Ureter (tissue), 1 donor: Measurements from ENCODE around the gene GOLGB1. TPM values are rescaled to one million over a fixed set of nuclear protein-coding genes. Genes with fewer than 3 reads are reported as not detected.
"Not testable (repeated sequence)": the region's sequence is repeated elsewhere in the genome, so short reads cannot be mapped to it uniquely, and the experiment has no call there.

Source experiments
- DNase-seq: peaks from one replicate; pipeline ENCODE4 v3.0.0-alpha.2; 2020; ENCODE audit warnings: low spot score
- total RNA-seq: library from RNA; stranded (reverse); gene quantifications from one replicate; pipeline ENCODE4 v1.2.4, GENCODE V29; 2023
- donor health status: DM: yes; HTN: yes; CAD: no.

GOLGB1 gene, protein sequence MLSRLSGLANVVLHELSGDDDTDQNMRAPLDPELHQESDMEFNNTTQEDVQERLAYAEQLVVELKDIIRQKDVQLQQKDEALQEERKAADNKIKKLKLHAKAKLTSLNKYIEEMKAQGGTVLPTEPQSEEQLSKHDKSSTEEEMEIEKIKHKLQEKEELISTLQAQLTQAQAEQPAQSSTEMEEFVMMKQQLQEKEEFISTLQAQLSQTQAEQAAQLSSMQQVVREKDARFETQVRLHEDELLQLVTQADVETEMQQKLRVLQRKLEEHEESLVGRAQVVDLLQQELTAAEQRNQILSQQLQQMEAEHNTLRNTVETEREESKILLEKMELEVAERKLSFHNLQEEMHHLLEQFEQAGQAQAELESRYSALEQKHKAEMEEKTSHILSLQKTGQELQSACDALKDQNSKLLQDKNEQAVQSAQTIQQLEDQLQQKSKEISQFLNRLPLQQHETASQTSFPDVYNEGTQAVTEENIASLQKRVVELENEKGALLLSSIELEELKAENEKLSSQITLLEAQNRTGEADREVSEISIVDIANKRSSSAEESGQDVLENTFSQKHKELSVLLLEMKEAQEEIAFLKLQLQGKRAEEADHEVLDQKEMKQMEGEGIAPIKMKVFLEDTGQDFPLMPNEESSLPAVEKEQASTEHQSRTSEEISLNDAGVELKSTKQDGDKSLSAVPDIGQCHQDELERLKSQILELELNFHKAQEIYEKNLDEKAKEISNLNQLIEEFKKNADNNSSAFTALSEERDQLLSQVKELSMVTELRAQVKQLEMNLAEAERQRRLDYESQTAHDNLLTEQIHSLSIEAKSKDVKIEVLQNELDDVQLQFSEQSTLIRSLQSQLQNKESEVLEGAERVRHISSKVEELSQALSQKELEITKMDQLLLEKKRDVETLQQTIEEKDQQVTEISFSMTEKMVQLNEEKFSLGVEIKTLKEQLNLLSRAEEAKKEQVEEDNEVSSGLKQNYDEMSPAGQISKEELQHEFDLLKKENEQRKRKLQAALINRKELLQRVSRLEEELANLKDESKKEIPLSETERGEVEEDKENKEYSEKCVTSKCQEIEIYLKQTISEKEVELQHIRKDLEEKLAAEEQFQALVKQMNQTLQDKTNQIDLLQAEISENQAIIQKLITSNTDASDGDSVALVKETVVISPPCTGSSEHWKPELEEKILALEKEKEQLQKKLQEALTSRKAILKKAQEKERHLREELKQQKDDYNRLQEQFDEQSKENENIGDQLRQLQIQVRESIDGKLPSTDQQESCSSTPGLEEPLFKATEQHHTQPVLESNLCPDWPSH (N-terminal part only)
- total RNA-seq: 92.7 TPM

GRCh38 chr3:121749276-121750086, at the start of gene GOLGB1:
Gene GOLGB1, minus strand, starts transcription at chr3:121749741. Its CDS starts 18,770 bp downstream, at chr3:121730971.
- peak; percentile 96 for DNase-seq

DNA sequence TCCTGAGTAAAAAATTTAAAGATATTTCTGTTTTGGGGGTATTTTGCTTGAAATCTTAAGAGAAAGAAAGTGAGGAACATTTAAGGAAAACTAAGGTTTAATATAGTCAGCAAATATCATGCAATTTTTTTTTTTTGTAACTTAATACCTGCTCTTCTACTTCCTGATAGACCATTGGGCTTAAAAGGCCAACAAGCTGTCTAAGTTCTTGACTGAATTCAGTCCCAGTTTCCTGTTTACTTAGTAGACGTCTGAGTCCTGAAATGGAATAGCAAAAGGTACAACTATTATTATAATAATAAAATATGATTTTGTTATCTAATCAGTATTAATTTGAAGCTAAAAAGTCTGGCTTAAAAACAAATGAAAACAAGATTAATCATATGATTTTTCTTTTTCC, 47.4 kb upstream of the GOLGB1 start:
- no peak for DNase-seq

DNA sequence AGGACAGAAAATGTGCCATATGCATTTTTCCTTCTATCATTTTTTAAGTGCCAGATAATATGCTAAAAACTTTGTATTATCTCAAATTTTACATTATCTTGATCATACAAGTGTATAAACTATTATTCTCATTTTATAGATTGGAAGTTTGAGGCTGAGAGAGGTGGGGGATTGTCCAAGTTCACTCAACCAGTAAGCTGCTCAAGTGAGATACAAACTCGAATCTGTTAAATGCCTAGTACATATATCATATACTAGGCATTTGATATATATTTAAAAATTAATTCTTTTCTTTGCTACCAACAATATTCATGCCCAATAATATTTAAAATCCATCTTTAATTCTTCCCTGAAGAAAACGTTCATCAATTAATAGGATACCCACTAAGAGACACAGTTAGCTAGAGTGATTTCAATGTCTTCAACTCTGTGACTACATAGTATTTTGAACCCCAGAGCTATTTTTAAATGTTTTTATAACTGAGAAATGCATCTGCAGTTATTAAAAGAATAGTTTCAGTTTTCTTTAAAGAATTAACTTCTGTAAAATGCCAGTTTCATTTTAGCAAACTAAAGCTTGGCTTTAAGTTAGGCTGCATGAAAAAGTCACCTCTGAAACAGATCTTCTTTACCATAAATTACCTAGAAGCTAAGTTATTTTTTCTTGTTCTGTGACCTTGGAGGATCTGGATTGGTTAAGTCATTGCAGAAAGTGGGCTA, 44.9 kb upstream of the GOLGB1 start:
- no peak for DNase-seq

DNA sequence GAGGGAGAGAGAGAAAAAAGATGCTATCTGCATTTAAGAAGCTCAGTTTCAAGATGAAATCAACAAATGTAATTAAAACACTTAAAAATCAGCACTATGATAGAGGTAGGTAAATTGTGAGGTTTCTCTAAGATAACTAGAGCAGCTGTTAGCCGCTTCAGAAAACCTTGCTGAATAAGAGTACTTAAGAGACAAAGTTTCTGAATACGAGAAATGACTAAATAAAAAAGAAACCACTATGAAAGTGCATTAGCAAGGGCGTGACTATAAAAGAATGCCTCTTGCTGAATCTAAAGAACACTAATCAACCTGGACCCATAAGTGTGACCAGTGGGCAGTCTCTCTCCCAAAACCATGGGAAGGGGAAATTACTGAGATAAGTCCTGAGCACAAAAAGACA, 43.5 kb upstream of the GOLGB1 start:
- no peak for DNase-seq

DNA sequence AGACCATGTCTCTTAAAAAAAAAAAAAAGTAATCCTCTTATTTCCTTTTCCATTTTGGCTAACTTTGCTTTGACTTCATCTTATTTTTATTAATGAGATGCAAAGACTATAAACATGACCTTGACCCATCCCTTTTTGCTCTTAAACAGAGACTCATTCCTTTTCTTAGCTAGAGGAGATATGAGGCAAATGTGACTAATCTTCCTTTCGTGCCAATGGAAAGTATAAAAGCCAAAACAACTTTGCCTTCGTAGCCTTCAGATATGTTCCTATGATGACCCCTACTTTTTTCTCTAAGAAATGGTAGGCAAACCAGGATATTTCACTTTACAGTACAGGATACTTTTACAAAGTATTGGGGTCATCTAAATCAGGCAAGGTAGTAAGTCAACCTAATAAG, 36.9 kb upstream of the GOLGB1 start:
- no peak for DNase-seq

DNA sequence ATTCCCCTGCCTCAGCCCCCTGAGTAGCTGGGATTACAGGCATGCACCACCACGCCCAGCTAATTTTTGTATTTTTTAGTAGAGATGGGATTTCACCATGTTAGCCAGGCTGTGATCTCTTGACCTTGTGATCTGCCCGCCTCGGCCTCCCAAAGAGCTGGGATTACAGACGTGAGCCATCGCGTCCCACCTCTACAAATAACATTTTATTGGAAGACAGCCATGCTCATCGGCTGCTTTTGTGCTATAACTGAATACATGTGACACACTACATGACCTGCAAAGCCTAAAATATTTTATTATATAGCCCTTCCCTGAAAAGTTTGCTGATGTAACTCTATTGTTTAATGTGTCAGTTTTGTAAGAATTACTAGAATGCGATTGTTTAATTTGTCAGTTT, 33.2 kb upstream of the GOLGB1 start:
- not testable (repeated sequence) for DNase-seq

- DNase-seq: no peak
These were observed 32.1 kb upstream of the GOLGB1 start for GRCh38 chr3:121781611-121782010.

- not testable (repeated sequence) for DNase-seq
These were observed 25.6 kb upstream of the GOLGB1 start for GRCh38 chr3:121775095-121775494.

DNA sequence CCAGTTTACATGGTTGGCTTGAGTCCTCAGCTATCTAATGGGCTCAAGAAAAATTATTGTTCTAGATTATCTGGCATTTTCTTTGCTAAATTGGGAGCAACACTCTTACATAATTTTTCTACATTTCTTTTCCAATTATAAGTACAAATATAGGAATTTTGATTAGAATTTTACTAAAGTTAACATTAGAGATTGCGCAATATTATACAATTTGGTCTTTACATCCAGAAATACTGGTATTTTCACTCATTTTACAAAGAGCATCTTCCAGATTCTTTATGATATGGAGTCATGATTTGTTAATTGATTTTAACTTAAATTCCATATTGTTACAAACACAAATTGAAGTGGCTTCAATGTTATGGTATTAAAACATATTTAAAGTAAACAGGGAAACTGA, 19.7 kb upstream of the GOLGB1 start:
- DNase-seq: no peak

- no peak for DNase-seq
These were observed 18.9 kb upstream of the GOLGB1 start for GRCh38 chr3:121768452-121768851.

DNA sequence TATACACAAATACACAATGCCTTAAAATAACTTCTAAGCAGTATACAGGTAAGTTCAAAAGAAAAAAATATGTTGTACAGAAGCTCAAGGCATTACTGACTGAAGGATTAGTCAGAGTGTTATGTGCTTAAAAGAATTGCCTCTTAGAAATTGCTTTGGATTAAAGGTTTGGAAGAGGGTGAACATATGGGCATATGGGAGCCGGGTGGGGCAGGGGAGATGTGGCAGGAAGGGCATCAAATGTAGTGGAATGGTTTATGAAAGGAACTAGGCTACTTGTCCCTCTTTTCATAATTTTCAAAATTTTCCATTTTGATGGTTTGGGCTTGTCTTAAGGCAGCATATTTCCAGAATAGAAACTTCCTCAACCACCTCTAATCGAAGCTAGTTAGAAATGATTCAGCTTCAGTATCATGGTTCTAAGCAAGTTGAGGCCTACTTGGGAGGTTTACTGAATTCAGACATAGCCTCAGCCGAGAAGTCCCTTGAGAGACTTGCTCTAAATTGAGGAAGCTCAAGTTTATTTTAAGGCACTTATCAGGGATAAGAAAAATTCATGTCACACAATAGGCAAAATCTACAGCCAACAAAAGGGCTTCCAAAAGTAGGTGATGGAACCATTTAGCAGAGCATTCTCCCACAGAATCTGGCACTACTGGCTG, 10.1 kb upstream of the GOLGB1 start:
- no peak for DNase-seq

GRCh38 chr3:121758727-121759450, 9.3 kb upstream of the GOLGB1 start:
- DNase-seq: no peak

DNA sequence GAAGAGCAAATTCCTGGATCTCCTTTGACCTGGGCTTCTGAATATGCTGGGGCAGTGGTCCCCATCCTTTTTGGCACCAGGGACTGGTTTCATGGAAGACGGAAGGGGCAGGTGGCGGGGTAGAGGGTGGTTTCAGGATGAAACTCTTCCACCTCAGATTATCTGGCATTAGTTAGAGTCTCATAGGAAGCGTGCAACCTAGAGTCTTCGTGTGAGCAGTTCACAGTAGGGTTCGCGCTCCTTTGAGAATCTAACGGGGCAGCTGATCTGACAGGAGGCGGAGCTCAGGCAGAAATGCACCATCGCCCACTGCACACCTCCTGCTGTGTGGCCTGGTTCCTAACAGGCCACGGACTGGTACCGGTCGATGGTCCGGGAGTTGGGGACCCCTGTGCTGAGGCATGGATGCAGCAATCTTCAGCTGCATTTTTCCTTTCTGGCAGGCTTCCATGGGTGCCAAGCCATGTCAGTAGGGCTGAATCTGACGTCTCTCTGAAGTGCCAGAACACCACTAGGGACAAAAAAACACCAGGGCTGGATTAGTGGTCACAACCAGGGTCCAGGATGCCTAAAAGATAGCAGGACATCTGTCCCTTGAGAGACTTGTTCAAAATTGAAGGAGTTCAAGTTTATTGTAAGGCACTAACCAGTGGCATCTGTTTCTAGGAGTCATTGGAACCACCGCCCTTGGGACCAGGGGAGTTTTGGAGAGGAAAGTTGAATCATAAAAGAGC, 8.4 kb upstream of the GOLGB1 start:
- no peak for DNase-seq

- no peak for DNase-seq
These were observed 7.7 kb upstream of the GOLGB1 start for GRCh38 chr3:121757087-121757811.

GRCh38 chr3:121752772-121753171, 3.2 kb upstream of the GOLGB1 start:
- DNase-seq: no peak

- no peak for DNase-seq
These were observed 2.7 kb upstream of the GOLGB1 start for GRCh38 chr3:121752261-121752660.

DNA sequence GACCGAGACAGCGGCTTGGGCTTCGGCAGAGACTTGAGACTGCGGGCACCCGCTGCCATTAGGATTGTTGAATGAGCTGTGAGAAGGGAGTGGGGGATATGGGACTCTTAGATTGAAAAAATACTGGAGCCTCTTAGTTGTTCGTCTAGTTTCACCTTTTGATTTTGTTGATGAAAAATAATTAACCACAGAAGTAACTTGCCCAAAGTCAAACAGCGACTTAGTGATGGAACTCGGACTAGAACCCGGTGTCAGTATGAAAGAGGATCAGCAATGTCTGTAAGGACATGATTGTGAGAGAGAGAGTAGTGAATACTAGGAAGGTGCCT, 510 bp upstream of the GOLGB1 start:
- DNase-seq: no peak

DNA sequence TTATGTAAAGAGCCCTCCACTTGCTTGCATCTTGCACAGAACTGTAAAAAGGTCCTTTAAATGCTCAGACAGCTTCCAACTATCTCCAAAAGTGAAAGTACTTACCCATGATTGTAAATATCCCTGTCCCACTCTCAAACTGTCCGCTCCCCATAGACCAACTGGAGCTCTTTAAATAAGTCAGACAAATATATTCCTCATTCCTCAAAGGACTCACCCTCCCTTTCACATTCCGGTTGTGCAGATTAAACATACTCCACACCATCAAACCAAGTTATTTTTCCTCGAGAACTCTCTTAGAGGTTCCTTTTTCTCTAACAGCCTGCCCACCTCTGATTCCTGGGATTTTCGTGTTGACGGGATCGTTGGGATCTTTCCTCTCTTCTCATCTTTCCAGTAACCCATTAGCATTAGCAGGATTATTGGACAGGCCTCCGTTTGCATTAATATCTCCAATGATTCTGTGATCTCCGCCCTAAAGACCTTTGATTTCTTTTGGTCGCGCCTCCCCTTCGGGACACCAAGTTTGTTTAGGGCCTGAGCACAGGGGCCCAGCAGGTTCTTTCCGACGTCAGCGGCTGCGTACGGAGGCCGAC, 763 bp downstream of the GOLGB1 start:
- DNase-seq: no peak
